Loucy (cell line): ENCODE measurements around the gene FCRL6.
A peak's percentile ranks its signal among the peaks of the same experiment; 100 is the strongest.

Experiments
- H2AFZ ChIP-seq: fragments of 200-600 bp; sonication (generic); 2 replicates; pipeline ENCODE4 v1.6.0; 2016; ENCODE audit warnings: antibody characterized with exemption, mild to moderate bottlenecking, low read length, moderate library complexity
- H3F3A ChIP-seq: fragments of 200-600 bp; 2 replicates; pipeline ENCODE4 v1.6.0; 2016; ENCODE audit warnings: antibody characterized with exemption, low read depth, mild to moderate bottlenecking
- H3K27me3 ChIP-seq: fragments of 200-600 bp; sonication (generic); 2 replicates; pipeline ENCODE4 v1.6.1; 2014; ENCODE audit warnings: low read length, mild to moderate bottlenecking; ENCODE audit not compliant: insufficient read depth, poor library complexity, severe bottlenecking
- H3K36me3 ChIP-seq: fragments of 200-600 bp; sonication (generic); 2 replicates; pipeline ENCODE4 v1.6.1; 2016; ENCODE audit warnings: low read length; ENCODE audit not compliant: insufficient read depth
- H3K4me1 ChIP-seq: fragments of 200-600 bp; sonication (generic); 2 replicates; pipeline ENCODE4 v1.5.1; 2014; ENCODE audit warnings: low read length, mild to moderate bottlenecking; ENCODE audit not compliant: insufficient read depth, poor library complexity, severe bottlenecking
- H3K4me2 ChIP-seq: fragments of 200-600 bp; sonication (generic); 2 replicates; pipeline ENCODE4 v1.6.0; 2014; ENCODE audit warnings: antibody characterized with exemption, low read length, low read depth, mild to moderate bottlenecking; ENCODE audit not compliant: poor library complexity, severe bottlenecking
- H3K4me3 ChIP-seq: fragments of 200-600 bp; sonication (generic); 2 replicates; pipeline ENCODE4 v1.5.1; 2014; ENCODE audit warnings: low read length, mild to moderate bottlenecking, mixed read lengths; ENCODE audit not compliant: poor library complexity, severe bottlenecking
- H3K79me2 ChIP-seq: fragments of 200-600 bp; sonication (generic); 2 replicates; pipeline ENCODE4 v1.6.1; 2014; ENCODE audit warnings: low read length; ENCODE audit not compliant: insufficient read depth
- H3K9ac ChIP-seq: fragments of 200-600 bp; sonication (generic); 2 replicates; pipeline ENCODE4 v1.6.0; 2014; ENCODE audit warnings: mild to moderate bottlenecking, low read depth, low read length, moderate library complexity; ENCODE audit not compliant: poor library complexity, severe bottlenecking
- H3K9me2 ChIP-seq: fragments of 200-600 bp; sonication (generic); replicated peaks from 2 replicates; pipeline ENCODE4 v1.6.1; 2016; ENCODE audit warnings: low read depth, low read length, mixed read lengths
- H3K9me3 ChIP-seq: fragments of 200-600 bp; sonication (generic); 2 replicates; pipeline ENCODE4 v1.6.1; 2014; ENCODE audit warnings: mild to moderate bottlenecking, antibody characterized with exemption, low read length, low read depth; ENCODE audit not compliant: insufficient read depth
- H4K20me1 ChIP-seq: fragments of 200-600 bp; sonication (generic); 2 replicates; pipeline ENCODE4 v1.6.0; 2014; ENCODE audit warnings: antibody characterized with exemption, low read length, mild to moderate bottlenecking; ENCODE audit not compliant: insufficient read depth, poor library complexity, severe bottlenecking
- CTCF ChIP-seq: fragments of 200-600 bp; sonication (generic); conservative IDR thresholded peaks from 2 replicates; pipeline ENCODE4 v1.5.1; 2014; ENCODE audit warnings: mild to moderate bottlenecking, antibody characterized with exemption, low read length
- EZH2phosphoT487 ChIP-seq: fragments of 200-600 bp; IDR thresholded peaks from 2 replicates; pipeline ENCODE4 v1.6.1; 2018; ENCODE audit warnings: antibody characterized with exemption, mild to moderate bottlenecking, moderate library complexity, borderline replicate concordance

FCRL6 gene

GRCh38 chr1:159835356-159835755 lies 33.2 kb downstream of the FCRL6 start:
- no peaks in the 10 kb centered on the region for H3K79me2 ChIP-seq
- no peaks in the 10 kb centered on the region for H3K9me3 ChIP-seq
- H2AFZ ChIP-seq, result no peak overlapping the region
- H3F3A ChIP-seq, result no peaks in the 10 kb centered on the region
- H3K4me1 ChIP-seq, result peaks cover 11% of the 10 kb centered on the region
- H4K20me1 ChIP-seq, result no peaks in the 10 kb centered on the region
- H3K36me3 ChIP-seq, result no peaks in the 10 kb centered on the region
- H3K27me3 ChIP-seq, result no peaks in the 10 kb centered on the region
- H3K9me2 ChIP-seq, result no peaks in the 10 kb centered on the region
- H3K4me3 ChIP-seq, result no peak overlapping the region
- no peak overlapping the region for H3K9ac ChIP-seq
- TF ChIP-seq CTCF (no peak), EZH2phosphoT487 (no peak)
- no peak overlapping the region for H3K4me2 ChIP-seq

DNA sequence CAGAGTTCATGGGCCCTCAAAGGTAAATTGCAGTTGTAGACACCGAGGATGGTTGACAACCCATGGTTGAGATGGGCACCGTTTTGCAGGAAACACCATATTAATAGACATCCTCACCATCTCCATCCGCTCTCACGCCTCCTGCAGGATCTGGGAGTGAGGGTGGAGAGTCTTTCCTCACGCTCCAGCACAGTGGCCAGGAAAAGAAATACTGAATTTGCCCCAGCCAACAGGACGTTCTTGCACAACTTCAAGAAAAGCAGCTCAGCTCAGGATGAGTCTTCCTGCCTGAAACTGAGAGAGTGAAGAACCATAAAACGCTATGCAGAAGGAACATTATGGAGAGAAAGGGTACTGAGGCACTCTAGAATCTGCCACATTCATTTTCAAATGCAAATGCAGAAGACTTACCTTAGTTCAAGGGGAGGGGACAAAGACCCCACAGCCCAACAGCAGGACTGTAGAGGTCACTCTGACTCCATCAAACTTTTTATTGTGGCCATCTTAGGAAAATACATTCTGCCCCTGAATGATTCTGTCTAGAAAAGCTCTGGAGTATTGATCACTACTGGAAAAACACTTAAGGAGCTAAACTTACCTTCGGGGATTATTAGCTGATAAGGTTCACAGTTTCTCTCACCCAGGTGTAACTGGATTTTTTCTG lies 33.8 kb downstream of the FCRL6 start:
- Histone ChIP-seq H3K9me2 (no peaks in the 10 kb centered on the region), H3F3A (no peaks in the 10 kb centered on the region), H3K27me3 (no peaks in the 10 kb centered on the region), H3K9ac (no peak overlapping the region), H3K4me3 (no peak overlapping the region), H3K4me1 (peaks cover 11% of the 10 kb centered on the region), H3K36me3 (no peaks in the 10 kb centered on the region), H4K20me1 (no peaks in the 10 kb centered on the region), H2AFZ (no peak overlapping the region), H3K79me2 (no peaks in the 10 kb centered on the region), H3K9me3 (no peaks in the 10 kb centered on the region), H3K4me2 (no peak overlapping the region)
- TF ChIP-seq CTCF (peak; percentile 37), EZH2phosphoT487 (no peak)

DNA sequence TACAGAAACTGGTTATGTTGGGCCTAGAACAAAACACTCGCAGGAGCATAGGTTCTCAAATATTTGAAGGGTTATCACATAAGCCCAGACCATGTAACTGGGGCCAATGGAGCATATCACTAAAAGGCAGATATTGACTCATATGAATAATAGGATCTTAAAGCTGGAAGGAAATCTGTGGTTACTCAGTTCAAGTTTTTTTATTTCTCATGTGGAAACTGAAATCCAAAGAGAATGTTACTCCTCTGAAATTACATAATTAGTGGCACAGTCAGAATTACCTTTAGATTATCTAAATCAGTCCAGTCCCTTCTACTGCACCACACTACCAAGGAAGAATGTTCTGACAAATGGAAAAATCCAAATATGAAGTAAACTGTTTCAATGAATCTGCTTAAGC lies 36.6 kb downstream of the FCRL6 start:
- Histone ChIP-seq H3K4me3 (no peak overlapping the region), H3K4me1 (peaks cover 21% of the 10 kb centered on the region), H2AFZ (no peak overlapping the region), H3K4me2 (no peak overlapping the region), H4K20me1 (no peaks in the 10 kb centered on the region), H3K9ac (no peak overlapping the region), H3F3A (no peaks in the 10 kb centered on the region), H3K9me2 (no peaks in the 10 kb centered on the region), H3K27me3 (no peaks in the 10 kb centered on the region), H3K9me3 (no peaks in the 10 kb centered on the region), H3K36me3 (no peaks in the 10 kb centered on the region), H3K79me2 (no peaks in the 10 kb centered on the region)
- TF ChIP-seq CTCF, result no peak
- no peak for TF ChIP-seq EZH2phosphoT487
